ENCODE data around the gene TRIM7. TPM values are rescaled to one million over a fixed set of nuclear protein-coding genes. Genes with fewer than 3 reads are reported as not detected.

TRIM7 gene
- total RNA-seq, 2 donors from 2014 or later: 11.5 to 17.9 TPM

- Histone ChIP-seq H3K4me3 (no peak overlapping the region), H3K27ac (no peak overlapping the region), H3K27me3 (no peaks in the 10 kb centered on the region), H3K9me3 (no peaks in the 10 kb centered on the region), H3K36me3 (replicated peaks in 1 of 2; ENCODE audit: insufficient read depth in 1 of 2, low read depth in 2 of 2) (no peaks in the 10 kb centered on the region), H3K4me1 (no peaks in the 10 kb centered on the region)
- TF ChIP-seq, protein P1, sequence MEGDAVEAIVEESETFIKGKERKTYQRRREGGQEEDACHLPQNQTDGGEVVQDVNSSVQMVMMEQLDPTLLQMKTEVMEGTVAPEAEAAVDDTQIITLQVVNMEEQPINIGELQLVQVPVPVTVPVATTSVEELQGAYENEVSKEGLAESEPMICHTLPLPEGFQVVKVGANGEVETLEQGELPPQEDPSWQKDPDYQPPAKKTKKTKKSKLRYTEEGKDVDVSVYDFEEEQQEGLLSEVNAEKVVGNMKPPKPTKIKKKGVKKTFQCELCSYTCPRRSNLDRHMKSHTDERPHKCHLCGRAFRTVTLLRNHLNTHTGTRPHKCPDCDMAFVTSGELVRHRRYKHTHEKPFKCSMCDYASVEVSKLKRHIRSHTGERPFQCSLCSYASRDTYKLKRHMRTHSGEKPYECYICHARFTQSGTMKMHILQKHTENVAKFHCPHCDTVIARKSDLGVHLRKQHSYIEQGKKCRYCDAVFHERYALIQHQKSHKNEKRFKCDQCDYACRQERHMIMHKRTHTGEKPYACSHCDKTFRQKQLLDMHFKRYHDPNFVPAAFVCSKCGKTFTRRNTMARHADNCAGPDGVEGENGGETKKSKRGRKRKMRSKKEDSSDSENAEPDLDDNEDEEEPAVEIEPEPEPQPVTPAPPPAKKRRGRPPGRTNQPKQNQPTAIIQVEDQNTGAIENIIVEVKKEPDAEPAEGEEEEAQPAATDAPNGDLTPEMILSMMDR (IDR thresholded peaks at IDR 0.05): no peak
- TF ChIP-seq POLR2A (IDR thresholded peaks at IDR 0.05): no peak
- ATAC-seq (no peak), DNase-seq (no peak)
- intact Hi-C loops (cut with DNase I): no loop called here
- WGBS, 2 donors: 24 to 25% methylated on average over 1 of the region's 1 CpG
These were observed 59.9 kb downstream of the TRIM7 start for GRCh38 chr5:181145133-181145532.

Small RNA genes lying within 50 kb of the gene (microRNA-seq; reads per million reads assigned to microRNA genes)
- gene MIR4638 (ENCODE audit: borderline number of aligned reads in 2 of 2, borderline replicate concordance in 2 of 2): 0 to 0.47 reads per million in 2 donors

Small RNA genes lying within 50 kb of the gene (small RNA-seq; reads per million reads assigned to genes)
- gene MIR4638: not detected
- not detected for gene SNORD95
- gene SNORD96A: not detected

Other genes with a start within 250 kb of the TRIM7 start
- under 1 TPM in 1 of 2 donors, not detected in 1; 0.26 TPM for gene BTNL3, start 216.3 kb downstream of the TRIM7 start, total RNA-seq
- 10 to 100 TPM; 20.2 to 41.5 TPM for gene BTNL9, start 164.9 kb downstream of the TRIM7 start, total RNA-seq
- not detected for gene OR2V1, start 74.0 kb downstream of the TRIM7 start, total RNA-seq
- not detected for gene OR2V2, start 57.6 kb downstream of the TRIM7 start, total RNA-seq
- gene TRIM41, start 18.1 kb upstream of the TRIM7 start, total RNA-seq: 10 to 100 TPM; 12.5 to 15.2 TPM
- gene RACK1, start 38.7 kb upstream of the TRIM7 start, total RNA-seq: 1,000 to 10,000 TPM; 1,136 to 1,977 TPM
- 10 to 100 TPM; 16.9 to 26.0 TPM for gene TRIM52, start 55.9 kb upstream of the TRIM7 start, total RNA-seq
- not detected for gene OR4F3, start 162.1 kb upstream of the TRIM7 start, total RNA-seq

Measured in body of pancreas (tissue), 4 donors.